ENCODE results near the gene KCNJ15.

Gene KCNJ15

GRCh38 chr21:38310646-38311485, 54.1 kb downstream of the KCNJ15 start:
- Histone ChIP-seq H3K9me3 (ENCODE audit: control insufficient read depth in 2 of 2, low read length in 2 of 2) (peaks cover 0 to 2% of the 10 kb centered on the region in 2 donors), H3K27ac (ENCODE audit: low read length) (no peak overlapping the region), H3K9ac (ENCODE audit: low read length in 2 of 2) (no peak overlapping the region), H3K4me3 (ENCODE audit: low read length in 2 of 2) (no peak overlapping the region), H3K4me1 (ENCODE audit: control insufficient read depth, insufficient read depth, low read length) (peaks cover 3% of the 10 kb centered on the region), H3K36me3 (ENCODE audit: control insufficient read depth in 2 of 2, insufficient read depth in 2 of 2, low read length in 2 of 2) (no peaks in the 10 kb centered on the region), H3K27me3 (ENCODE audit: control insufficient read depth in 1 of 2, insufficient read depth in 2 of 2, low read length in 2 of 2) (peaks cover 9 to 11% of the 10 kb centered on the region in 2 donors)

GRCh38 chr21:38311765-38312164, 55.0 kb downstream of the KCNJ15 start:
- peaks cover 8 to 10% of the 10 kb centered on the region in 2 donors for H3K27me3 ChIP-seq (ENCODE audit: control insufficient read depth in 1 of 2, insufficient read depth in 2 of 2, low read length in 2 of 2)
- no peaks in the 10 kb centered on the region for H3K36me3 ChIP-seq (ENCODE audit: control insufficient read depth in 2 of 2, insufficient read depth in 2 of 2, low read length in 2 of 2)
- no peak overlapping the region for H3K27ac ChIP-seq (ENCODE audit: low read length)
- H3K4me1 ChIP-seq (ENCODE audit: control insufficient read depth, insufficient read depth, low read length), result peaks cover under 1% of the 10 kb centered on the region
- H3K4me3 ChIP-seq (ENCODE audit: low read length in 2 of 2), result no peak overlapping the region
- H3K9ac ChIP-seq (ENCODE audit: low read length in 2 of 2), result no peak overlapping the region
- peaks cover 0 to 2% of the 10 kb centered on the region in 2 donors for H3K9me3 ChIP-seq (ENCODE audit: control insufficient read depth in 2 of 2, low read length in 2 of 2)

GRCh38 chr21:38312822-38313221, 56.0 kb downstream of the KCNJ15 start:
- no peak overlapping the region for H3K4me3 ChIP-seq (ENCODE audit: low read length in 2 of 2)
- H3K27ac ChIP-seq (ENCODE audit: low read length), result no peak overlapping the region

GRCh38 chr21:38314558-38314957, 57.8 kb downstream of the KCNJ15 start:
- H3K9me3 ChIP-seq (ENCODE audit: control insufficient read depth in 2 of 2, low read length in 2 of 2), result no peaks in the 10 kb centered on the region
- H3K4me1 ChIP-seq (ENCODE audit: control insufficient read depth, insufficient read depth, low read length), result no peaks in the 10 kb centered on the region
- peaks cover 7 to 8% of the 10 kb centered on the region in 2 donors for H3K27me3 ChIP-seq (ENCODE audit: control insufficient read depth in 1 of 2, insufficient read depth in 2 of 2, low read length in 2 of 2)
- H3K36me3 ChIP-seq (ENCODE audit: control insufficient read depth in 2 of 2, insufficient read depth in 2 of 2, low read length in 2 of 2), result no peaks in the 10 kb centered on the region
- no peak overlapping the region for H3K4me3 ChIP-seq (ENCODE audit: low read length in 2 of 2)
- no peak overlapping the region for H3K9ac ChIP-seq (ENCODE audit: low read length in 2 of 2)
- no peak overlapping the region for H3K27ac ChIP-seq (ENCODE audit: low read length)

More at GRCh38 chr21:38312822-38313221, 56.0 kb downstream of the KCNJ15 start:
- H3K4me1 ChIP-seq (ENCODE audit: control insufficient read depth, insufficient read depth, low read length), result no peaks in the 10 kb centered on the region
- no peak overlapping the region for H3K9ac ChIP-seq (ENCODE audit: low read length in 2 of 2)
- H3K36me3 ChIP-seq (ENCODE audit: control insufficient read depth in 2 of 2, insufficient read depth in 2 of 2, low read length in 2 of 2), result no peaks in the 10 kb centered on the region
- no peaks in the 10 kb centered on the region for H3K9me3 ChIP-seq (ENCODE audit: control insufficient read depth in 2 of 2, low read length in 2 of 2)
- peaks cover 8 to 9% of the 10 kb centered on the region in 2 donors for H3K27me3 ChIP-seq (ENCODE audit: control insufficient read depth in 1 of 2, insufficient read depth in 2 of 2, low read length in 2 of 2)

GRCh38 chr21:38315122-38315521, 58.3 kb downstream of the KCNJ15 start:
- no peak overlapping the region for H3K4me3 ChIP-seq (ENCODE audit: low read length in 2 of 2)
- H3K4me1 ChIP-seq (ENCODE audit: control insufficient read depth, insufficient read depth, low read length), result no peaks in the 10 kb centered on the region
- H3K36me3 ChIP-seq (ENCODE audit: control insufficient read depth in 2 of 2, insufficient read depth in 2 of 2, low read length in 2 of 2), result no peaks in the 10 kb centered on the region
- no peak overlapping the region for H3K9ac ChIP-seq (ENCODE audit: low read length in 2 of 2)
- no peaks in the 10 kb centered on the region for H3K9me3 ChIP-seq (ENCODE audit: control insufficient read depth in 2 of 2, low read length in 2 of 2)
- no peak overlapping the region for H3K27ac ChIP-seq (ENCODE audit: low read length)
- H3K27me3 ChIP-seq (ENCODE audit: control insufficient read depth in 1 of 2, insufficient read depth in 2 of 2, low read length in 2 of 2), result peaks cover 7 to 8% of the 10 kb centered on the region in 2 donors

- Histone ChIP-seq H3K9ac (ENCODE audit: low read length in 2 of 2) (no peak overlapping the region), H3K9me3 (ENCODE audit: control insufficient read depth in 2 of 2, low read length in 2 of 2) (peaks cover 0 to 2% of the 10 kb centered on the region in 2 donors), H3K4me1 (ENCODE audit: control insufficient read depth, insufficient read depth, low read length) (no peaks in the 10 kb centered on the region), H3K4me3 (ENCODE audit: low read length in 2 of 2) (no peak overlapping the region), H3K27me3 (ENCODE audit: control insufficient read depth in 1 of 2, insufficient read depth in 2 of 2, low read length in 2 of 2) (peaks cover 2 to 4% of the 10 kb centered on the region in 2 donors), H3K27ac (ENCODE audit: low read length) (no peak overlapping the region), H3K36me3 (ENCODE audit: control insufficient read depth in 2 of 2, insufficient read depth in 2 of 2, low read length in 2 of 2) (no peaks in the 10 kb centered on the region)
These were observed 63.0 kb downstream of the KCNJ15 start for GRCh38 chr21:38319781-38320180.

- Histone ChIP-seq H3K36me3 (ENCODE audit: control insufficient read depth in 2 of 2, insufficient read depth in 2 of 2, low read length in 2 of 2) (no peaks in the 10 kb centered on the region), H3K4me1 (ENCODE audit: control insufficient read depth, insufficient read depth, low read length) (no peaks in the 10 kb centered on the region), H3K27me3 (ENCODE audit: control insufficient read depth in 1 of 2, insufficient read depth in 2 of 2, low read length in 2 of 2) (peaks cover 5 to 7% of the 10 kb centered on the region in 2 donors), H3K4me3 (ENCODE audit: low read length in 2 of 2) (no peak overlapping the region), H3K27ac (ENCODE audit: low read length) (no peak overlapping the region), H3K9me3 (ENCODE audit: control insufficient read depth in 2 of 2, low read length in 2 of 2) (peaks cover 0 to 2% of the 10 kb centered on the region in 2 donors), H3K9ac (ENCODE audit: low read length in 2 of 2) (no peak overlapping the region)
These were observed 64.8 kb downstream of the KCNJ15 start for GRCh38 chr21:38321568-38321967.

GRCh38 chr21:38322311-38322950, 65.6 kb downstream of the KCNJ15 start:
- Histone ChIP-seq H3K36me3 (ENCODE audit: control insufficient read depth in 2 of 2, insufficient read depth in 2 of 2, low read length in 2 of 2) (no peaks in the 10 kb centered on the region), H3K27ac (ENCODE audit: low read length) (no peak overlapping the region), H3K9me3 (ENCODE audit: control insufficient read depth in 2 of 2, low read length in 2 of 2) (peaks cover 0 to 2% of the 10 kb centered on the region in 2 donors), H3K27me3 (ENCODE audit: control insufficient read depth in 1 of 2, insufficient read depth in 2 of 2, low read length in 2 of 2) (peaks cover 5 to 7% of the 10 kb centered on the region in 2 donors), H3K4me3 (ENCODE audit: low read length in 2 of 2) (no peak overlapping the region), H3K4me1 (ENCODE audit: control insufficient read depth, insufficient read depth, low read length) (no peaks in the 10 kb centered on the region), H3K9ac (ENCODE audit: low read length in 2 of 2) (no peak overlapping the region)

- peaks cover 5 to 7% of the 10 kb centered on the region in 2 donors for H3K27me3 ChIP-seq (ENCODE audit: control insufficient read depth in 1 of 2, insufficient read depth in 2 of 2, low read length in 2 of 2)
- H3K27ac ChIP-seq (ENCODE audit: low read length), result no peak overlapping the region
- H3K4me3 ChIP-seq (ENCODE audit: low read length in 2 of 2), result no peak overlapping the region
- peaks cover 0 to 2% of the 10 kb centered on the region in 2 donors for H3K9me3 ChIP-seq (ENCODE audit: control insufficient read depth in 2 of 2, low read length in 2 of 2)
- H3K36me3 ChIP-seq (ENCODE audit: control insufficient read depth in 2 of 2, insufficient read depth in 2 of 2, low read length in 2 of 2), result no peaks in the 10 kb centered on the region
- no peak overlapping the region for H3K9ac ChIP-seq (ENCODE audit: low read length in 2 of 2)
- H3K4me1 ChIP-seq (ENCODE audit: control insufficient read depth, insufficient read depth, low read length), result no peaks in the 10 kb centered on the region
These were observed 67.1 kb downstream of the KCNJ15 start for GRCh38 chr21:38323721-38324531.

GRCh38 chr21:38325216-38325615, 68.4 kb downstream of the KCNJ15 start:
- Histone ChIP-seq H3K27me3 (ENCODE audit: control insufficient read depth in 1 of 2, insufficient read depth in 2 of 2, low read length in 2 of 2) (peaks cover 5 to 9% of the 10 kb centered on the region in 2 donors), H3K9ac (ENCODE audit: low read length in 2 of 2) (no peak overlapping the region), H3K9me3 (ENCODE audit: control insufficient read depth in 2 of 2, low read length in 2 of 2) (peaks cover 0 to 2% of the 10 kb centered on the region in 2 donors), H3K27ac (ENCODE audit: low read length) (no peak overlapping the region), H3K36me3 (ENCODE audit: control insufficient read depth in 2 of 2, insufficient read depth in 2 of 2, low read length in 2 of 2) (no peaks in the 10 kb centered on the region), H3K4me3 (ENCODE audit: low read length in 2 of 2) (no peak overlapping the region), H3K4me1 (ENCODE audit: control insufficient read depth, insufficient read depth, low read length) (no peaks in the 10 kb centered on the region)

All from stomach smooth muscle (tissue), 2 donors.